CD4-positive, alpha-beta T cell treated with Interleukin-12 subunit alpha and Interleukin-12 subunit beta, for 1 hour (primary cell): Measurements from ENCODE around the gene SEC14L6.
"Not testable (repeated sequence)": the region's sequence is repeated elsewhere in the genome, so short reads cannot be mapped to it uniquely, and the experiment has no call there.

ENCODE experiments used
- DNase-seq: peaks from one replicate; pipeline ENCODE4 v3.0.0-alpha.2; 2020

Gene SEC14L6

GRCh38 chr22:30565341-30565740 is 18.8 kb upstream of the SEC14L6 start:
- DNase-seq = no peak

GRCh38 chr22:30564761-30565119 is 18.2 kb upstream of the SEC14L6 start:
- no peak for DNase-seq

GRCh38 chr22:30564045-30564760 is 17.7 kb upstream of the SEC14L6 start:
- no peak for DNase-seq

GRCh38 chr22:30562366-30562765 is 15.8 kb upstream of the SEC14L6 start:
- DNase-seq = no peak

- DNase-seq = no peak
Observed at GRCh38 chr22:30561402-30562189, 15.1 kb upstream of the SEC14L6 start.

GRCh38 chr22:30560643-30561202 is 14.2 kb upstream of the SEC14L6 start:
- DNase-seq = not testable (repeated sequence)

GRCh38 chr22:30559889-30560288 is 13.3 kb upstream of the SEC14L6 start:
- DNase-seq = no peak

GRCh38 chr22:30557243-30557642 is 10.7 kb upstream of the SEC14L6 start:
- DNase-seq = no peak

- DNase-seq = no peak
Observed at GRCh38 chr22:30556388-30556787, 9.8 kb upstream of the SEC14L6 start.

- DNase-seq = no peak
Observed at GRCh38 chr22:30555282-30556210, 9.0 kb upstream of the SEC14L6 start.

GRCh38 chr22:30553971-30554370 is 7.4 kb upstream of the SEC14L6 start:
- DNase-seq = no peak

GRCh38 chr22:30552719-30553118 is 6.2 kb upstream of the SEC14L6 start:
- no peak for DNase-seq

- DNase-seq = not testable (repeated sequence)
Observed at GRCh38 chr22:30551813-30552212, 5.3 kb upstream of the SEC14L6 start.

- DNase-seq = no peak
Observed at GRCh38 chr22:30547188-30547587, 647 bp upstream of the SEC14L6 start.

GRCh38 chr22:30542811-30543188 is 3.7 kb downstream of the SEC14L6 start:
- no peak for DNase-seq

- no peak for DNase-seq
Observed at GRCh38 chr22:30541961-30542810, 4.4 kb downstream of the SEC14L6 start.

- not testable (repeated sequence) for DNase-seq
Observed at GRCh38 chr22:30541511-30541910, 5.0 kb downstream of the SEC14L6 start.

GRCh38 chr22:30539368-30539767 is 7.2 kb downstream of the SEC14L6 start:
- DNase-seq = no peak

- no peak for DNase-seq
Observed at GRCh38 chr22:30538280-30538679, 8.3 kb downstream of the SEC14L6 start.

GRCh38 chr22:30537083-30537731 is 9.3 kb downstream of the SEC14L6 start:
- DNase-seq = no peak

- no peak for DNase-seq
Observed at GRCh38 chr22:30535182-30535581, 11.4 kb downstream of the SEC14L6 start.
